HepG2 (cell line): Measurements from ENCODE around the gene PP2D1. TPM values are rescaled to one million over a fixed set of nuclear protein-coding genes. Genes with fewer than 3 reads are reported as not detected.

Source experiments
- ATAC-seq: fragments of 200-7000 bp; cut with Tn5 transposase; 3 replicates; pipeline ENCODE4 v1.9.1; 2020; ENCODE audit warnings: mild to moderate bottlenecking, moderate library complexity
- BruUV-seq: library from RNA; stranded (reverse); fragments of 400-500 nt; replicated peaks from 2 replicates; lab custom pipeline; 2021; lab: Mats Ljungman, UMichigan
- CTCF ChIA-PET: fragments of 300-600 bp; formaldehyde crosslinking; extraction: SDS; loops from one replicate; lab custom pipeline; 2021; ENCODE audit warnings: low total read pairs, inconsistent platforms, low intra/inter-chr PET ratio; lab: Yijun Ruan, JAX
- POLR2A ChIA-PET: fragments of 350-600 bp; sonication (Branson Sonifier 250); formaldehyde crosslinking; loops from one replicate; lab custom pipeline; 2020; ENCODE audit warnings: antibody characterized with exemption, inconsistent platforms; lab: Yijun Ruan, JAX
- DNase-seq: peaks from one replicate; pipeline ENCODE4 v3.0.0-alpha.2; 2015; ENCODE audit warnings: low spot score
- FAIRE-seq: peaks from 3 replicates; lab custom pipeline; 2011; peaks lifted over from hg19 to GRCh38; lab: Jason Lieb, UNC
- H2AFZ ChIP-seq: one replicate; pipeline ENCODE4 v1.6.1; 2011; ENCODE audit warnings: low read length, inconsistent platforms
- H3K27ac ChIP-seq: fragments of 300-600 bp; 3 replicates; pipeline ENCODE4 v1.8.0; 2011; ENCODE audit warnings: mixed run types, mild to moderate bottlenecking, mixed read lengths, low read length, inconsistent platforms; ENCODE audit not compliant: insufficient read depth; ENCODE audit errors: extremely low read length
- H3K27me3 ChIP-seq, 2 experiments: fragments of 200-600 bp in 1 of 2; 2 replicates in 1 of 2; 3 replicates in 1 of 2; pipeline versions ENCODE4 v1.6.0 to v1.8.0; 2011; ENCODE audit warnings: low read length in 2 of 2, mild to moderate bottlenecking in 2 of 2, moderate library complexity in 2 of 2, inconsistent platforms in 1 of 2; ENCODE audit not compliant: insufficient read depth in 2 of 2, control insufficient read depth in 1 of 2
- H3K36me3 ChIP-seq, 2 experiments: fragments of 200-600 bp in 1 of 2; replicated peaks in 1 of 2; 2 replicates in 1 of 2; 3 replicates in 1 of 2; pipeline versions ENCODE4 v1.5.1 to v1.8.0; 2011; ENCODE audit warnings: low read length in 2 of 2, inconsistent platforms in 1 of 2; ENCODE audit not compliant: insufficient read depth in 2 of 2, control insufficient read depth in 1 of 2
- H3K4me1 ChIP-seq: 2 replicates; pipeline ENCODE4 v1.5.1; 2012; ENCODE audit warnings: low read length, inconsistent platforms; ENCODE audit not compliant: insufficient read depth
- H3K4me2 ChIP-seq: 2 replicates; pipeline ENCODE4 v1.6.0; 2011; ENCODE audit warnings: low read depth, low read length, inconsistent platforms
- H3K4me3 ChIP-seq, 3 experiments: fragments of 200-600 bp in 1 of 3; sonication (generic), shearing (Covaris generic) in 1 of 3; replicated peaks in 1 of 3; 2 replicates each; pipeline ENCODE4 v1.5.1; 2011 to 2016; ENCODE audit warnings: low read length in 3 of 3, inconsistent platforms in 2 of 3, low read depth in 2 of 3, mild to moderate bottlenecking in 2 of 3, control low read depth in 1 of 3, mixed read lengths in 1 of 3; ENCODE audit not compliant: insufficient read depth in 1 of 3
- H3K79me2 ChIP-seq: one replicate; pipeline ENCODE4 v1.6.1; 2011; ENCODE audit warnings: low read length, inconsistent platforms; ENCODE audit not compliant: insufficient read depth
- H3K9ac ChIP-seq: 2 replicates; pipeline ENCODE4 v1.6.0; 2011; ENCODE audit warnings: mild to moderate bottlenecking, low read depth, low read length, inconsistent platforms; ENCODE audit not compliant: insufficient read depth
- H3K9me3 ChIP-seq: 2 replicates; pipeline ENCODE4 v1.5.1; 2012; ENCODE audit warnings: mild to moderate bottlenecking, low read length
- H4K20me1 ChIP-seq: 2 replicates; pipeline ENCODE4 v1.6.0; 2011; ENCODE audit warnings: inconsistent platforms, mild to moderate bottlenecking, low read length, moderate library complexity; ENCODE audit not compliant: insufficient read depth
- CEBPB ChIP-seq: IDR thresholded peaks from 2 replicates; pipeline ENCODE4 v1.6.1; 2011; ENCODE audit warnings: low read depth, low read length, improper control_type of control experiment, borderline replicate concordance
- CEBPG ChIP-seq: IDR thresholded peaks from 2 replicates; pipeline ENCODE4 v1.6.1; 2016
- DNMT3B ChIP-seq: conservative IDR thresholded peaks from 2 replicates; pipeline ENCODE4 v1.6.1; 2016; ENCODE audit warnings: missing biosample characterization, control low read depth
- MIER3 ChIP-seq: IDR thresholded peaks from 2 replicates; pipeline ENCODE4 v1.6.1; 2016; ENCODE audit warnings: missing compliant biosample characterization, borderline replicate concordance
- SOX5 ChIP-seq: IDR thresholded peaks from 2 replicates; pipeline ENCODE4 v1.6.1; 2016; ENCODE audit warnings: borderline replicate concordance
- ZMYM2 ChIP-seq: sonication (generic); formaldehyde crosslinking; IDR thresholded peaks from 2 replicates; pipeline ENCODE4 v1.8.0; 2022; ENCODE audit warnings: mild to moderate bottlenecking, missing genetic modification reagents
- ZNF121 ChIP-seq: sonication (generic); formaldehyde crosslinking; IDR thresholded peaks from 2 replicates; pipeline ENCODE4 v1.5.0; 2020; ENCODE audit warnings: mild to moderate bottlenecking, missing genetic modification reagents
- ZNF367 ChIP-seq: sonication (generic); formaldehyde crosslinking; IDR thresholded peaks from 2 replicates; pipeline ENCODE4 v1.4.0; 2020; ENCODE audit warnings: missing genetic modification reagents, borderline replicate concordance
- ZNF496 ChIP-seq: sonication (generic); formaldehyde crosslinking; IDR thresholded peaks from 2 replicates; pipeline ENCODE4 v1.8.1; 2023; ENCODE audit warnings: mild to moderate bottlenecking, moderate library complexity, missing genetic modification reagents; ENCODE audit not compliant: insufficient replicate concordance
- ZNF510 ChIP-seq: sonication (generic); formaldehyde crosslinking; IDR thresholded peaks from 2 replicates; pipeline ENCODE4 v1.4.0; 2020; ENCODE audit warnings: low read depth, mild to moderate bottlenecking, missing genetic modification reagents
- WGBS: methylation state at CpG from one replicate; pipeline ENCODE4 v1.1.6; 2017; ENCODE audit warnings: low lambda C conversion rate; 5-methylcytosine and 5-hydroxymethylcytosine counted together
- in situ Hi-C: cut with HindIII; loops from 2 replicates; pipeline ENCODE4 v1.10.0; 2017; ENCODE audit warnings: low pct_unique_long_range_greater_than_20kb; ENCODE audit not compliant: extremely low pct_ligation_motif_present
- intact Hi-C: fragments of 100-400 bp; cut with micrococcal nuclease; formaldehyde crosslinking; loops from one replicate; pipeline ENCODE4 v1.10.0; 2022; ENCODE audit not compliant: unreplicated experiment
- polyA plus RNA-seq, 8 experiments: library from polyadenylated mRNA; depleted of rRNA in 3 of 8; stranded (reverse) in 7 of 8; unstranded in 1 of 8; fragments of >200 nt; fragmentation: Illumina TruSeq in 4 of 8; extraction: Trizol in 4 of 8; gene quantifications; 2 replicates each; pipeline versions ENCODE4 v1.2.1 to v1.2.3, GENCODE V29; 2011 to 2016; ENCODE audit warnings: low read depth in 4 of 8, missing spikeins in 1 of 8, mixed read lengths in 1 of 8; ENCODE audit not compliant: insufficient read depth in 1 of 8
- total RNA-seq, 5 experiments: library from RNA; depleted of rRNA; stranded (reverse); fragments of >200 nt; fragmentation: Illumina TruSeq; extraction: Trizol; gene quantifications; 2 replicates each; pipeline ENCODE4 v1.2.3, GENCODE V29; 2016; ENCODE audit warnings: low read depth in 1 of 5
- TF ChIP-seq, protein P1 (sequence below): sonication (generic); formaldehyde crosslinking; IDR thresholded peaks from 2 replicates; pipeline ENCODE4 v1.4.0; 2020; ENCODE audit warnings: mild to moderate bottlenecking, low read depth, missing genetic modification reagents
- TF ChIP-seq, protein P2 (sequence below): sonication (generic); formaldehyde crosslinking; IDR thresholded peaks from 2 replicates; pipeline ENCODE4 v1.4.0; 2020; ENCODE audit warnings: missing genetic modification reagents
- TF ChIP-seq, protein P3 (sequence below): sonication (generic); formaldehyde crosslinking; IDR thresholded peaks from 2 replicates; pipeline ENCODE4 v1.5.0; 2020; ENCODE audit warnings: mild to moderate bottlenecking, missing genetic modification reagents, borderline replicate concordance

The PP2D1 gene
- total and polyA plus RNA-seq, 2 of the 13 experiments (the other 11 are each of a cell fraction or from before 2014, with no cell fraction given): not detected

DNA sequence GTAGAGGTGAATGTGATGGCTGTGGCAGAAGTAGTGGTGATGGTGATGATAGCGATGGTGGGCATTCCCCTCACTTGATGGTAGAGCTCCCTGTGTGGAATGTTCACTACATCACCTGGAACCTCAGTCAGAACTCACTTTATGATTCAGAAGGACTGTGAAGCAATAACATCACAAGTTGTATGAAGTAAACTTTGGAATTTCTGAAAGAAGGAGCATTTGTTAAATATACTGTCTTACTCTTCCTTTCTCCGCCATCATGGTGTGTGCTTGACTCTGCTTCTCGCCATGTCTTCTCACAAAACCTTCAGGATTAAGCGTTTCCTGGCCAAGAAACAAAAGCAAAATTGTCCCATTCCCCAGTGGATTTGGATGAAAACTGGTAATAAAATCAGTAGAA is at the start of gene PP2D1 (continued):
- TF ChIP-seq, protein P1, sequence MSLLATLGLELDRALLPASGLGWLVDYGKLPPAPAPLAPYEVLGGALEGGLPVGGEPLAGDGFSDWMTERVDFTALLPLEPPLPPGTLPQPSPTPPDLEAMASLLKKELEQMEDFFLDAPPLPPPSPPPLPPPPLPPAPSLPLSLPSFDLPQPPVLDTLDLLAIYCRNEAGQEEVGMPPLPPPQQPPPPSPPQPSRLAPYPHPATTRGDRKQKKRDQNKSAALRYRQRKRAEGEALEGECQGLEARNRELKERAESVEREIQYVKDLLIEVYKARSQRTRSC (CRISPR knock-in tag): no peak
- TF ChIP-seq ZNF121 (CRISPR knock-in tag) (no peak), ZNF510 (no peak), SOX5 (no peak), ZNF496 (CRISPR knock-in tag) (no peak)
- TF ChIP-seq, protein P2, sequence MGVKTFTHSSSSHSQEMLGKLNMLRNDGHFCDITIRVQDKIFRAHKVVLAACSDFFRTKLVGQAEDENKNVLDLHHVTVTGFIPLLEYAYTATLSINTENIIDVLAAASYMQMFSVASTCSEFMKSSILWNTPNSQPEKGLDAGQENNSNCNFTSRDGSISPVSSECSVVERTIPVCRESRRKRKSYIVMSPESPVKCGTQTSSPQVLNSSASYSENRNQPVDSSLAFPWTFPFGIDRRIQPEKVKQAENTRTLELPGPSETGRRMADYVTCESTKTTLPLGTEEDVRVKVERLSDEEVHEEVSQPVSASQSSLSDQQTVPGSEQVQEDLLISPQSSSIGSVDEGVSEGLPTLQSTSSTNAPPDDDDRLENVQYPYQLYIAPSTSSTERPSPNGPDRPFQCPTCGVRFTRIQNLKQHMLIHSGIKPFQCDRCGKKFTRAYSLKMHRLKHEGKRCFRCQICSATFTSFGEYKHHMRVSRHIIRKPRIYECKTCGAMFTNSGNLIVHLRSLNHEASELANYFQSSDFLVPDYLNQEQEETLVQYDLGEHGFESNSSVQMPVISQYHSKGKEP (CRISPR knock-in tag): no peak

DNA sequence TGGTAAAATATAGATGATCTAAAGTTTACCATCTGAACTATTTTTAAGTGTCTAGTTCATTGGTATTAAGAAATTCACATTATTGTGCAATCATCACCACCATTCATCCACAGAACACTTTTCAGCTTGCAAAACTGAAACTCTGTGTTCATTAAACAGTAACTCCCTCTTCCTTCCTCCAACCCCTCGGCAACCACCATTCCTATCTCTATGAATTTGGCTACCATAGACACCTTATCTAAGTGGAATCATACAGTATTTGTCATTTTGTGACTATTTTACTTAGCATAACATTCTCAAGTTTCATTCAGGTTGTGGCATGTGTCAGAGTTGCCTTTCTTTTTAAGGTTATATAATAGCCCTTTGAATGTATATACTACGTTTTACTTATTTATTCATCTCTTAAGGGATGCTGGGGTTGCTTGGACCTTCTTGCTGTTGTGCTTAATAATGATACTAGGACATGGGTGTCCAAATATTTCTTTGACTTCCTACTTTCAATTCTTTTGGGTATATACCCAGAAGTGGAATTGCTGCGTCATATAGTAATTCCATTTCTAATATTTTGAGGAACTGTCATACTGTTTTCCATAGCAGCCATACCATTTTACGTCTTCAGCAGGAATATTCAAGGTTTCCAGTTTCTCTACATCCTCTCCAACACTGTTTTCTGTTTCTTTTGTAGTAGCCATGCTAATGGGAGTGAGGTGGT is 49.1 kb upstream of the PP2D1 start:
- Histone ChIP-seq H2AFZ (no peak overlapping the region), H3K36me3 (no peaks in the 10 kb centered on the region), H3K4me1 (no peaks in the 10 kb centered on the region), H3K4me3 (no peak overlapping the region), H4K20me1 (no peaks in the 10 kb centered on the region), H3K27me3 (no peaks in the 10 kb centered on the region; a peak in 1 of 5 replicates), H3K27ac (no peak overlapping the region), H3K9ac (no peak overlapping the region), H3K9me3 (no peaks in the 10 kb centered on the region), H3K79me2 (no peaks in the 10 kb centered on the region), H3K4me2 (no peak overlapping the region)
- ChIA-PET POLR2A (no interaction called here), CTCF (no interaction called here)
- DNase-seq (no peak), FAIRE-seq (no peak), ATAC-seq (no peak)
- BruUV-seq: no TSS peak
- in situ Hi-C loops (no loop called here), intact Hi-C loops (no loop called here)
- 66% methylated on average over 4 of the region's 4 CpGs for WGBS
- TF ChIP-seq MIER3 (CRISPR knock-in tag) (no peak), ZNF367 (no peak), DNMT3B (CRISPR knock-in tag) (no peak), ZMYM2 (CRISPR knock-in tag) (no peak), CEBPG (CRISPR knock-in tag) (peak; percentile 32; the same call in 1 of the 2 replicates), CEBPB (peak; percentile 84)
- TF ChIP-seq, protein P3, sequence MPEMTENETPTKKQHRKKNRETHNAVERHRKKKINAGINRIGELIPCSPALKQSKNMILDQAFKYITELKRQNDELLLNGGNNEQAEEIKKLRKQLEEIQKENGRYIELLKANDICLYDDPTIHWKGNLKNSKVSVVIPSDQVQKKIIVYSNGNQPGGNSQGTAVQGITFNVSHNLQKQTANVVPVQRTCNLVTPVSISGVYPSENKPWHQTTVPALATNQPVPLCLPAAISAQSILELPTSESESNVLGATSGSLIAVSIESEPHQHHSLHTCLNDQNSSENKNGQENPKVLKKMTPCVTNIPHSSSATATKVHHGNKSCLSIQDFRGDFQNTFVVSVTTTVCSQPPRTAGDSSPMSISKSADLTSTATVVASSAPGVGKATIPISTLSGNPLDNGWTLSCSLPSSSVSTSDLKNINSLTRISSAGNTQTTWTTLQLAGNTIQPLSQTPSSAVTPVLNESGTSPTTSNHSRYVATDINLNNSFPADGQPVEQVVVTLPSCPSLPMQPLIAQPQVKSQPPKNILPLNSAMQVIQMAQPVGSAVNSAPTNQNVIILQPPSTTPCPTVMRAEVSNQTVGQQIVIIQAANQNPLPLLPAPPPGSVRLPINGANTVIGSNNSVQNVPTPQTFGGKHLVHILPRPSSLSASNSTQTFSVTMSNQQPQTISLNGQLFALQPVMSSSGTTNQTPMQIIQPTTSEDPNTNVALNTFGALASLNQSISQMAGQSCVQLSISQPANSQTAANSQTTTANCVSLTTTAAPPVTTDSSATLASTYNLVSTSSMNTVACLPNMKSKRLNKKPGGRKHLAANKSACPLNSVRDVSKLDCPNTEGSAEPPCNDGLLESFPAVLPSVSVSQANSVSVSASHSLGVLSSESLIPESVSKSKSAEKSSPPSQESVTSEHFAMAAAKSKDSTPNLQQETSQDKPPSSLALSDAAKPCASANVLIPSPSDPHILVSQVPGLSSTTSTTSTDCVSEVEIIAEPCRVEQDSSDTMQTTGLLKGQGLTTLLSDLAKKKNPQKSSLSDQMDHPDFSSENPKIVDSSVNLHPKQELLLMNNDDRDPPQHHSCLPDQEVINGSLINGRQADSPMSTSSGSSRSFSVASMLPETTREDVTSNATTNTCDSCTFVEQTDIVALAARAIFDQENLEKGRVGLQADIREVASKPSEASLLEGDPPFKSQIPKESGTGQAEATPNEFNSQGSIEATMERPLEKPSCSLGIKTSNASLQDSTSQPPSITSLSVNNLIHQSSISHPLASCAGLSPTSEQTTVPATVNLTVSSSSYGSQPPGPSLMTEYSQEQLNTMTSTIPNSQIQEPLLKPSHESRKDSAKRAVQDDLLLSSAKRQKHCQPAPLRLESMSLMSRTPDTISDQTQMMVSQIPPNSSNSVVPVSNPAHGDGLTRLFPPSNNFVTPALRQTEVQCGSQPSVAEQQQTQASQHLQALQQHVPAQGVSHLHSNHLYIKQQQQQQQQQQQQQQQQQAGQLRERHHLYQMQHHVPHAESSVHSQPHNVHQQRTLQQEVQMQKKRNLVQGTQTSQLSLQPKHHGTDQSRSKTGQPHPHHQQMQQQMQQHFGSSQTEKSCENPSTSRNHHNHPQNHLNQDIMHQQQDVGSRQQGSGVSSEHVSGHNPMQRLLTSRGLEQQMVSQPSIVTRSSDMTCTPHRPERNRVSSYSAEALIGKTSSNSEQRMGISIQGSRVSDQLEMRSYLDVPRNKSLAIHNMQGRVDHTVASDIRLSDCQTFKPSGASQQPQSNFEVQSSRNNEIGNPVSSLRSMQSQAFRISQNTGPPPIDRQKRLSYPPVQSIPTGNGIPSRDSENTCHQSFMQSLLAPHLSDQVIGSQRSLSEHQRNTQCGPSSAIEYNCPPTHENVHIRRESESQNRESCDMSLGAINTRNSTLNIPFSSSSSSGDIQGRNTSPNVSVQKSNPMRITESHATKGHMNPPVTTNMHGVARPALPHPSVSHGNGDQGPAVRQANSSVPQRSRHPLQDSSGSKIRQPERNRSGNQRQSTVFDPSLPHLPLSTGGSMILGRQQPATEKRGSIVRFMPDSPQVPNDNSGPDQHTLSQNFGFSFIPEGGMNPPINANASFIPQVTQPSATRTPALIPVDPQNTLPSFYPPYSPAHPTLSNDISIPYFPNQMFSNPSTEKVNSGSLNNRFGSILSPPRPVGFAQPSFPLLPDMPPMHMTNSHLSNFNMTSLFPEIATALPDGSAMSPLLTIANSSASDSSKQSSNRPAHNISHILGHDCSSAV (CRISPR knock-in tag): no peak
- TF ChIP-seq, all 625 proteins: peak for 2
